HG02840 (cell line): ENCODE data around the gene BDKRB2.

Experiments used
- ATAC-seq: cut with Tn5 transposase; IDR thresholded peaks from one replicate; pipeline ENCODE4 v1.9.1; 2021; ENCODE audit warnings: mild to moderate bottlenecking, moderate library complexity, moderate number of reproducible peaks; ENCODE audit not compliant: unreplicated experiment, low FRiP score

Gene BDKRB2

DNA sequence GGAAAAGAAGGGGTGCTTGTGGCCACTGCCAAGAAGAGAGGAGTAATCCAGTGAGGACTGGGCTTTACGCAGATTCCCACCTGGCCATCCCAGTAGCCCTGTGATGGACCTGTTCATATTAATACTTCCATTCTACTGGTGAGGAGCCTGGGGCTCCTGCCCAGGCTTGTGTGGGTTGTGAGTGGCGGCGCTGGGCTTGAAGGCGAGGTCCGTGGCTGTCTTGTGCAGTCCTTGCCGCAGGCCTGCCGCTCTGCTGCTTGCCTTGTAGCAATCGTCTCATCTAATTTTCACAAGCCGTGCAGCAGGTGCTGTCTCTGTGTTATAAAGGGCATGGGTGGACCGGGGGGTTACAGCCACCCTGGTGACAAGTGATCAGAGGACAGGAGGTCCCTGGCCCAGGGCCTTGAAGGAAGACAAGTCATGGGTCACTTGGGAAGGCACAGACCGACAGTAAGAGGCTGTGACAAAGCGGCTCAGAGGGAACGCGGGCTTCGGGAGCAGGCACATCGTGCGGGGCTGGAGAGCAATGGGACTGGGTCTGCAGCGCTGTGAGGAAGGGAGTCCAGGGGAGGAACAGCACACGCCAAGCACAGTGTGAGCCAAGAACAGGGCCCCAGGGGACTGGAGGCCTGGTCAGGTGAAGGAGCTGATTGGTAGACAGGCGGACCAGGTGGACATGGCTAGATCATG lies 7.3 kb upstream of the BDKRB2 start:
- no peak for ATAC-seq

DNA sequence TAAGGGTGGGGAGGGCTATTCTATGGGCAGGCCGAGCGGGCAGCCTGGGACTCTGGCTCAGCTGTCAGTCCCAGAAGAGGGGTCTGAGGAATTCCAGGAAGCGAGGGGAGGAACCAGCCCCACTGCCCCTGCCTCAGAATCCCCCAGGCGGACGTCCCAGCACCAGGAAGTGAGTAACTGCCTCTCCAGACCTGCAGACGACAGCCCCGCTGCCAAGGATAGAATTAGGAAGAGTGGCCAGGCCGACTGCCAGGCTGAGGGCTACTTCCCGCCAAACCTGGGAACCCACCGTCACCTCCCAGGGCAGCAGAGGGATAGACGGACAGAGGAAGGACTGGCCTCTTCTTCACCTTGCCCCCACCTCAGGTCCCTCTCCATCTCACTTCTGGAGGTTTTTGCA lies 6.7 kb upstream of the BDKRB2 start:
- ATAC-seq: no peak

GRCh38 chr14:96198430-96199130 lies 6.1 kb upstream of the BDKRB2 start:
- ATAC-seq: no peak

DNA sequence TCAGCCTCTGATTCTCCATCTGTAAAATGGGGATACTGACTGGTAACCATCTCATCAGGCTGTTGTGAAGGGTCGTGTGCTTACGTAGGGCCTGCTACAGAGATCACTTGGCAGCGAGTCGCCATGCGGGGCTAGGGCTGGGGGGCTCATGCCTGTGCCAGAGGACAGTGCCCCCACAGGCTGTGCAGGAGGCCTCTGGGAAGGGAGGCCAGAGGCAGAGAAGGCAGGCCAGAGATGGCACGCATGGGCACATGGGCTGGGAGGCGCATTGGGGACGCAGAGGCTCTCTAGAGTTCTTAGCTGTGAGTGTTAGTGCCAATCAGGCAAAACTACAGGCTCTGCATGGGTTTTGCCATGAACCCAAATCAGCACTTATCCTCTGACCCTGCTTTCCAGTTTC lies 3.5 kb upstream of the BDKRB2 start:
- no peak for ATAC-seq

DNA sequence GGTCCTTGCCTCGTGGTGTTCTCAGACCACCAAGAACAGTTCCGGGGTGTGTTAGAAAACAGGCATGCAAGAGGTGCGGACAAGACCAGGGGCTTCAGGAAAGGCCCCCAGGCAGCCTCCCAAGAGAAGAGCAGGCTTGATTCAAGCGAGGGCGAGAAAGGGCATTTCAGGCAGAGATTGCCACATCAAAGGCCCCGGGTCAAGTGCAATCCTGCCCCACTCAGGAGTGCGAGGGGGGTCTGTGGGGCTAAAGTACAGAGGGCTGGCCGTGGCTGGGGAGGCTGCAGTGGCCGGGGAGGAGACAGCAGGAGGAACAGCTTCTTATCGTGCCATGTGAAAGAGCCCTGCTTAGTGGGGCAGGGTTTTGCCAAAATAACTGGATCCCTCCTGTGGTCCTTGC lies 2.7 kb upstream of the BDKRB2 start:
- ATAC-seq: no peak

DNA sequence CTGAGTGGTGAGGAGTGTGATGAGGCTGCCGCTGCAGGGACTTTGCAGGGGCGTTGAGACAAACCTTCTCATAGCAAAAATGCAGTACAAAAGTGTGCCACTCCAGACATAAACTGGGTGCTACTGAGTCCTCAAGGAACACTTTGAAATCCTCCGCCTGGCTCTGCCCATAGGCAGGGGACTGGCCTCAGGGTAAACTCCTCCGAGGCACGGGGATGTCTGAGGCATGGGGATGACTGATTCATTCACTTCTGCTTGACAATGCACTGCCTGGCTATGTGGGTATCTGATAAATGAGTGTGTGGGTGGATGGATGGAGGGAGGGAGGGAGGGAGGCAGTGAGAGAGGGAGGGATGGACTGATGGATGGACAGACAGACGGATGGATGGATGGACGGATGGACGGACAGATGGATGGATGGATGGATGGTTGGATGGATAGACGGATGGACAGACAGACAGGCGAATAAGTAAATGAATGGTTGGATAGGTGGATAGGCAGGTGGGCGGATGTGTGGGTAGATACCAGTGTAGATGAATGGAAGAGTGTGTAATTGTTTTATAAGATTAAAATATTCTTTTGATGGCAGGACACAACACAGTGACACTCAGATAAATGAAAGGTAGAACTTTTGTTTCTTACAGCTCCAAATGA lies 2.1 kb upstream of the BDKRB2 start:
- ATAC-seq: no peak

- no peak for ATAC-seq
Measured at GRCh38 chr14:96203116-96203515, 1.5 kb upstream of the BDKRB2 start.

DNA sequence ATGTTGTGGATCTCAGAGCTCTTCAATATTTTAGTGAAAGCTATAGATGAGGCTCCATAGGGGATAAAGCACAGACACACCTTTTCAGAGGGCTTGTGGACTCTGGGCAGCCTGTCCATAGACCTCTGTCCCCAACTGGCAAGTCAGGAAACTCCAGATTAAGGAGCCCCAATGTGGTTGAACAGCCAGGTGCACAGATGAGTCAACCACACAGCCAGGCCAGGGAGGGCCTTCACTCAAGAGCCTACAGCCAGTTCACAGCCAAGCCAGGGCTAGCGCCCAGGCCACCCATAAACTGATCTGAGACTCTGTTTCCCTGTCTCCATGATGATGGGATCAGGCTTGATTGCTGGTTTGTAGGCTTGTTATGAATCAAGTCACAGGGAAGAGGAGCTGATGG lies 1.0 kb upstream of the BDKRB2 start:
- ATAC-seq: no peak

DNA sequence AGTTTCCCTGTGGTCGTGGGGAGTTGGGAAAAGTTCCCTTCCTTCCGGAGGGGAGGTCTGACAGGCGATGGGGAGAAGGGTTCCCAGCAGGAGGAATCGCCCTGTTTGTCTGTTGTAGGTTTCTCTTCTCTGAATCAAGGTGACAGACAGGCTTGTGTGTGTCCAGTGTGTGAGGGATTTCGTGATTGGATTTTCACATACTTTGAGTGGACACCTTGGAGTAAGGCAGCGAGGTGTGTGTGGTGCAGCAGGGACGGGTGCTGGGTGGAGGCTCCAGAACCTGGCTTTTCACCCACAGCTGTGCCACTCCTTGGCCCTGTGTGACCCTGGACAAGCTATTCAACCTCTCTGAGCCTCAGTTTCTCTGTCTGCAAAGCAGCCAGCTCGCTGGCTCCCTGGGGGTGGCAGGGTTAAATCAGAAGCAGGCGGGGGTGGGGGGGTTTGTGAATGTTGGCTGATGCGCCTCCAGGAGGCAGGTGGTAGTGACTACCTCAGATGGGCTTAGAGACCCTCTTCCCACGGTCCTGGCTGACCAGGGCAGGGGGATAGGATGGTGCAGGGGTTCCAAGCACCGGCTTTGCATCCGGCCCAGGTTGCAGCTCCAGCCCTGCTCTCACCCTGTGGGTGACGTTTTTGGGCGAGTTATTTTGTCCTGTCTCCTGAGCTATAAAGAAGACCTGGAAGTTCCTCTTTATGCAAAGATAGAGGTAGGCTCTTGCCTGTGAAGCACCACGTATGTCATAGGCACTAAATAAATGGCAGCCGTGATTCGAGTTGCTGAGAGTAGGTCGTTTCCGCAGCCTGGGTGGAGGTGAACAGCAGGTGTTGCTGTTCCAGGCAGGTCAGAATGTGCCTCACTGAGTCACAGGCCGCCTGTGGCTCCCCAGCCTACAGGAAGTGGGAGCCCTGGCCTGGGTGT lies 679 bp downstream of the BDKRB2 start:
- no peak for ATAC-seq

- ATAC-seq: no peak
Measured at GRCh38 chr14:96205978-96206360, 1.3 kb downstream of the BDKRB2 start.

GRCh38 chr14:96206461-96206860 lies 1.8 kb downstream of the BDKRB2 start:
- no peak for ATAC-seq

DNA sequence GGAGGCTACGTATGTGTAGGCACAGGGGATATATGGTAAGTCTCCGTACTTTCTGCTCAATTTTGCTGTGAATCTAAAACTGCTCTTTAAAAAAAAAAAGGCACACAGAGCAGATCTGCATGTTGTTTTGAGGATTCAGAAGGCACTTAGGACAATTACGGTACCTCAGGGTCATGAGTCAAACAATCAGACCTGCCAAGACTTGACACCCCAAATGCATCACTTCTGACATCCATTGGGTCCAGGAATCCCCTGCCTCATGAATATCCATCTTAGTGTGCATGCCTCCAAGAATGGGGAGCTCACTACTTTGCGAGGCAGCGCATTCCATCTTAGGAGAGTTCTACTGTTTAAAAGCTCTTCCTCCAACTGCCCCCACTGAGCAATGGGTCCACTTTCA lies 3.0 kb downstream of the BDKRB2 start:
- no peak for ATAC-seq

GRCh38 chr14:96208739-96209138 lies 4.1 kb downstream of the BDKRB2 start:
- ATAC-seq: no peak

GRCh38 chr14:96212140-96212539 lies 7.5 kb downstream of the BDKRB2 start:
- ATAC-seq: no peak

- ATAC-seq: no peak
Measured at GRCh38 chr14:96212896-96213295, 8.3 kb downstream of the BDKRB2 start.

GRCh38 chr14:96213871-96214465 lies 9.3 kb downstream of the BDKRB2 start:
- ATAC-seq: no peak

DNA sequence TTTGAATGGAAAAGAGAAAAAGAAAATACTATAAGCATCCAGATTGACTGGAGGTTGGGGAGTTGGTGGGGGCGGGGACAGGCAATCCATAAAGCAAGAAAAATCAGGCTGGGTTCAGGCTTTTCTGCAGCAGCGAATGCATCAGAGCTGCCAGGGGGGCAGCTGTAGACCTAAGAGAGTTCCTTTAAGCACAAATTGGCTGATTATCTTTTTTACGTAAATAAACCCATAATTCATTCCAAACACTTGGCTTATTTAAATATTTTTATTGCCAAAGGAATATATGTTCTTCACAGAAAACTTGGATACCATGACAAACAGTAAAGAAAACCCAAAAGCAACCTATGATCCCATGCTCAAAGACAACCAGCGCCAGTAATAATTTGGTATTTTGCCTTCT lies 10.2 kb downstream of the BDKRB2 start:
- no peak for ATAC-seq

- no peak for ATAC-seq
Measured at GRCh38 chr14:96215452-96216244, 11.0 kb downstream of the BDKRB2 start.

DNA sequence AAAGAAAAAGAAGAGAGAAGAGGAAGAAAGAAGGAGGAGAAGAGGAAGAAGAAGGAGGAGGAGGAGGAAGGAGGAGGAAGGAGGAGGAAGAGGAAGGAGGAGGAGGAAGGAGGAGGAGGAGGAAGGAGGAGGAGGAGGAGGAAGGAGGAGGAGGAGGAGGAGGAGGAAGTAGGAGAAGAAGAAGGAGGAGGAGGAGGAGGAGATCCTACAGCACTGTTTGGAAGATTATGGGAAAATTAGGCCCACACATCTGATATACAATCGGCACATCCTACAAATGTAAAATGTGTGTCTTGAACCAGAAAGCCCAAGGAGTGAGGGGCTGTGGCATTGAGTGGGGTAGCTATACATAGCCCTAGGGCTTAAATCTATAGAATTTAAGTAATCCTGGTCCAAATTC lies 12.0 kb downstream of the BDKRB2 start:
- no peak for ATAC-seq
